SKM-1 (cell line): Measurements from ENCODE around the gene SAPCD2.

Experiments
- DNase-seq: peaks from one replicate; lab custom pipeline; 2025; ENCODE audit not compliant: unreplicated experiment; lab: John Stamatoyannopoulos, UW

SAPCD2 gene

DNA sequence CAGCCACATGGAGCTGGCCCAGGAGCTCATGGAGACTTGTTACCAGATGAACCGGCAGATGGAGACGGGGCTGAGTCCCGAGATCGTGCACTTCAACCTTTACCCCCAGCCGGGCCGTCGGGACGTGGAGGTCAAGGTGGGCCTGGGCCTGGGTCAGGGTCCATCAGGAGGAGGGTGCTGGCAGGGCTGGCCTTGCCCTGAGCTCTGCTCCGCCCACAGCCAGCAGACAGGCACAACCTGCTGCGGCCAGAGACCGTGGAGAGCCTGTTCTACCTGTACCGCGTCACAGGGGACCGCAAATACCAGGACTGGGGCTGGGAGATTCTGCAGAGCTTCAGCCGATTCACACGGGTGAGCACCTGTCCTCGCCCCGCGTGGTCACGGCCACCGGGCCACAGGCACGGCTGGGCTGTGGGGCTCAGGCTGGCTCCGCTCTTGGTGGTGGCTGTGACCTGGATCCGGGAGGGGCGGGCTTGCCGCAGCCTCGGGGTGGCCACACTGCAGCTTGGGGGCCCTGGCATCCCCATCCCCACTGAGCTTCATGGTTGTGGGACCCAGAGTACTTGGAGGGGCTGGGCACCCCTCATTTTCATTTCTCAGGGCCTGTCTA, 37.1 kb upstream of the SAPCD2 start:
- no peak for DNase-seq

- DNase-seq = no peak
Observed at GRCh38 chr9:137106662-137107250, 36.4 kb upstream of the SAPCD2 start.

GRCh38 chr9:137105814-137106661, 35.7 kb upstream of the SAPCD2 start:
- DNase-seq = no peak

GRCh38 chr9:137103206-137103999, 33.0 kb upstream of the SAPCD2 start:
- no peak for DNase-seq

DNA sequence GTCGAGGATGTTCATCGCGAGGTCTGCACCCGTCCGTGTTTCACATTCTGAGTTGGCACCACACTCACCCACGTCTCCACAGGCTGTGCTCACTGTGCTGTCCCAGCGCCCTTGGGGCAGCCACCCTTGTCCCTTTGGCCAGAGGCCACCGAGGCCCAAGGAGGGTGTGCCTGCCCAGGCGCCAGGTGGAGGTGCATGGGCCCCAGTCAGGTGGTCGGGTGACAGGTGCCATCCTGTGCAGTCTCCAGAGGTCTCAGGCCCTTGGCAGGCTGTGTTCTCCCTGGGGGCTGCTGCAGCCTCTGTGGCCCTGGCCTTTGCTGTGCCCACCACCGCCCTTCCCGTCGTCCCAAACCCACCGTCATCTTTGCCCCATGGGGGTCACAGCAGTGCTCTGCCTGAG, 28.9 kb upstream of the SAPCD2 start:
- no peak for DNase-seq

DNA sequence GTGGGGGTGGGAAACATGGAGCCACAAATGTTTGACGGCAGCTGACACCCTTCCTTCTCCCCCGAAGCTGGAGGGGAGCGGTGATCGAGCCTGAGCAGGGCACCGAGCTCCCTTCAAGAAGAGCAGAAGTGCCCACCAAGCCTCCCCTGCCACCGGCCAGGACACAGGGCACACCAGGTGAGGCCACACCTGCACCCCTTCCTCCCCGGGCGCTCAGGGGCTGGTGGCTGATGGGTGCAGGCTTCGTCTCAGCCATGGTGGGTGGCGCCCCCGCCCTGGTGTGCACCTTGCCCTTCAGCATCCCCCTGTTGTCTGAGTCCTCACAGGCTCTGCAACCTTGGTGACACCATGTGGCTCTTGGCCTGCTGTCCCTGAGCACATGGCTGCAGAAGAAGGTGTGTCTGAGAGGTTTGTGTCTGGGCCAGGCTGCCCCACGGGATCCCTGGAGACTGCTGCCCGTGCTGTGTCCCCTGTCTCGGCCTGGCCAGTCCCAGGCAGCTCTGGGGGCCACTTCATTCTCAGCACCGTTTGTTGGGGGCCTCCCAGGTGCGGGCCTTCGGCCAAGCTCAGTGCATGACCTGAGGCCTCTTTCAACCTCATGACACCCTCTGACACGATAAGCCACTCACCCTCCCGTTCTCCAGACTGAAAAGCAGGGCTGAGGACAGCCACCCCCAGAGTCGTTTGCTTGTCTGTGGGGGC, 27.6 kb upstream of the SAPCD2 start:
- DNase-seq = no peak

- DNase-seq = no peak
Observed at GRCh38 chr9:137096785-137097546, 26.6 kb upstream of the SAPCD2 start.

DNA sequence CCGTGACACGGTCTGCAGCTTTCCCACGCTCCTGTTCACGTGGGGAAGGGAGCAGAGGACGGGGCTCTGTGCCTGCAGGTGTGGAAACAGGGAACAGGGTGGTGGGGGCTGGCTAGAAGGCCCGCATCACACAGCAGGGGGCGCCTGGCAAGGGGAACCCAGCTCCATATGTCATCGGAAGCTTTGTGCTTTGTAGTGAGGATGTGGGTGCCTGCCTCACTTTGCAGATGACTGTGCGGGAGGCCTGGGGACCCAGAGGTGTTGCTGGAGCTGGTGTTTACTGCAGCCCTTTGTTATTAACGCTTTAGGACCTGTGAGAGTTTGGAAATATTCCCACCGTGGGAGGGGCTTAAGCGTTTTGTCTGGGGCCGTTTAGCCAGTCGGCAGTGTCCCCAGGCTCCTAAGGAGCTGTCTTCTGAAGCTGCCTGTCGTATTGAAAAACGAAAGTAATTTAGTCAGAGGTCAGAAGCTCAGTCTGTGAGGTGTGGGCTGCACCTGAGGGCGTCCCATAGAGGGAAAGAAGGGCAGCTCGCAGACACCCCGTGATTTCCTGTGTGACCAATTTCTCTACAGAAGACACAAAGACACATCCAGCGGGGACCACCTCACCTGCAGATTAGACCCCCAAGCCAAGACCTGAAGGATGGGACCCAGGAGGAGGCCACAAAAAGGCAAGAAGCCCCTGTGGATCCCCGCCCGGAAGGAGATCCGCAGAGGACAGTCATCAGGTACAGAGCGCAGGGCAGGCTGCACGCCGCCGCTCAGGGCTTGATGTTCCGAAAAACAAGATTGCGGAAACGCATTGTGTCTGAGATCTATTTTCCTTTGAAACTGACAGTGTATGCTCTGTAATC, 25.5 kb upstream of the SAPCD2 start:
- no peak for DNase-seq

DNA sequence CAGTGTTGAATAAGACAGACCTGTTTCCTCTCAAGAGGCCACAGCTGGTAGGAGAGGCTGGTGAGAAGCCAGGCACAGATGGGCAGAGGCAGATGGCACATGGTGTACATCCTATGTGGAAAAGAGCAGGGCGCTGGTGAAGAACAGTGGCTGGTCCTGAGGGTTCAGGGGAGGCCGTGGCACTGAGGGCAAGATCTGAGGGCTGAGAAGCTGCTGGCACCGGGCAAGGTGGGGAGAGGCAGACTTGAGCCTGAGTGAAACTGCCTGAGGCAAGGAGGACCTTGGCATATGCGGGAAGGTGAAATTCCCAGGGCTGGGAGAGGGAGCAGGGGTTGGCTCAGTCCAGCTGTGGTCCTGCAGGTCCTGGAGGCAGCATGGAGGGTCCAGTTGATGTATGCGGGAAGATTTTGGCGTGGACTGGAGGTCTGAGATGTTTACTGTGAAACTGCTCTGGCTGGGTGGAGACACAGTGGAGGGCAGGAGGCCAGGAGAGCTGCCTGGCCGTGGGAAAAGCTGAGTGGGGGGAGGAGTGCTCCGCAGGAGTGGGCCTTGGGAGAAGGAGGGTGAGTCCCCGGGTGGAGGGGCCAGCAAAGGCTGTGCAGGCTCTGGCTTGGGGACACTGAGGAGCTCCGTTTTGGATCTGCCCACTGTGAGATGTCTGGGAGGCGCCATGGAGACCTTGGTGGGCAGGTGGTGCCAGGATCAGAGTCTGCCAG, 19.0 kb upstream of the SAPCD2 start:
- DNase-seq = no peak

DNA sequence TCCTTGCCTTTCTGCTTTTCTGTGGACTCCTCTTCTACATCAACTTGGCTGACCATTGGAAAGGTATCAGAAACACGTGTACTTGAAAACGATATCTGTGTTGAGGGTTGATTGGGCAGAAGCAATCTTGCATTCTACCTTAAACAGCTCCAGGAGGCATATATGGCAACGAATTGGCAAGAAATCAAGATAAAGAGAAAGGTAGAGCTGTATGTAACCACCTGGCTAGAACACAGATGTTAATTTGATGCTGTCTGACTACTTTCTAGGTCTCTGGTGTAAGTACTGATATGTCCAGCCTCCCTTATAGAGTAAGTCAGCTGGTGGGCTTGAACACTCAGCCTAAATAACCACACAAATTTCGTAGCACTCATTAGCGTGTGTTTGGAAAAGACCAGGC, 17.8 kb upstream of the SAPCD2 start:
- DNase-seq = no peak

- no peak for DNase-seq
Observed at GRCh38 chr9:137087409-137087925, 17.1 kb upstream of the SAPCD2 start.

DNA sequence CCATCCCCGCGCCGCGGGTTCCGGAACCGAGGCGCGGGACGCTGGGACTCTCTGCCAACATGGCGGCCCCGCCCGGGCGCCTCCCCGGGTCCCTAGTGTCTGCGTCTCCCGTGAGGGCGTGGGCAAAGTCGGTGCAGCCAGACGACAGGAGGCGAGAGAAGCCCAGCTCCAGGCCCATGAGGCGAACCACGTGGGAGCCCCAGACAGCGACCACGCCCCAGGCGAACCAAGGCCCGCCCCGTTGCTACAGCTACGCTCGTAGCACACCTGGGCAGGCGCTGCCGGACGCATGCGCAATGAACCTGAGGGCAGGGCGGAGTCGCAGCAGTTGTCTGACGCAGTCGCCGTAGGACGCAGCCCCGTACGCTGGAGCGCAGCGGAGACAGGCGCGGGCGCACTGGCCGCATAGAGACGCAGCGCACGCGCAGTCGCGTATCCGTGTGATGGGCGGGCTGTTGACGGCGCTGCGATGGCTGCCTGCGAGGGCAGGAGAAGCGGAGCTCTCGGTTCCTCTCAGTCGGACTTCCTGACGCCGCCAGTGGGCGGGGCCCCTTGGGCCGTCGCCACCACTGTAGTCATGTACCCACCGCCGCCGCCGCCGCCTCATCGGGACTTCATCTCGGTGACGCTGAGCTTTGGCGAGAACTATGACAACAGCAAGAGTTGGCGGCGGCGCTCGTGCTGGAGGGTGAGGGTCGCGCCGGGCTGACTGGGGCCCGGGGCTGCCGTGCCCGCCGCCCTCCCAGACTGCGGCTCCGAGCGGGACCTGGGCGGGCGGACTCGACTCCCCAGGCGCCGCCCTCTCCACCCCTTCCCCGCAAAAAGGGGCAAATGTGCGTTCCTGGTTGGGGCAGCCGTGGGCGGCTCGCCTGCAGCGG, 16.4 kb upstream of the SAPCD2 start, which contains the start of gene MAN1B1:
Gene MAN1B1 (plus strand): TSS at position 455 of the 878 bp plus-strand sequence. CDS start 15 bp downstream, at position 470.
- DNase-seq = peak; percentile 96

GRCh38 chr9:137085920-137086530, 15.7 kb upstream of the SAPCD2 start:
- DNase-seq = no peak

DNA sequence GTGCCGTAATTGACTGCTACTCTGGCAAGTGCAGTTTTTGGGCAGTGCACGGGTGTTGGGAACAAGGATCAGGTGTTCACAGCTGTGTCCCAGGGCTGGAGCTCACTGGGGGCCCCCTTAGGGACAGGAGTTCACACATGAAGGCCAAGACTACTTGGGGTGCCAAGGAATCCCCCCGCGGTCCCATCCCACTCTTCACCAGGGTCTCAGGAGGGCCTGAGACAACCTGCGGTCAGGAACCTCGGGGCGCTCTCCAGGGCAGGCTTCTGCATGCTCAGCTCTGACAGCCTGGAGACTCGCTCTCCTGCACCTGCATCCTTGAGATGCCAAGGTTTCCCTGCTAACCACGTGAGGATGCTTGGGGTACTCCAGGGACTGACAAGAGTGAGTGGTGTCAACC, 14.2 kb upstream of the SAPCD2 start:
- no peak for DNase-seq

GRCh38 chr9:137083394-137084004, 13.1 kb upstream of the SAPCD2 start:
- no peak for DNase-seq

GRCh38 chr9:137082925-137083290, 12.6 kb upstream of the SAPCD2 start:
- DNase-seq = no peak
